HepG2 (cell line): Measurements from ENCODE around the gene RASSF4. TPM values are rescaled to one million over a fixed set of nuclear protein-coding genes. Genes with fewer than 3 reads are reported as not detected.

Experiments used
- CBX1 ChIP-seq: IDR thresholded peaks from one replicate; pipeline ENCODE4 v1.6.1; 2016; ENCODE audit warnings: antibody characterized with exemption, low read depth
- CHD2 ChIP-seq: IDR thresholded peaks from 2 replicates; pipeline ENCODE4 v1.6.1; 2011; ENCODE audit warnings: low read depth, low read length, improper control_type of control experiment
- FOXO1 ChIP-seq: sonication (generic); formaldehyde crosslinking; IDR thresholded peaks from 2 replicates; pipeline ENCODE4 v1.4.0; 2020; ENCODE audit warnings: missing genetic modification reagents
- HMG20B ChIP-seq: conservative IDR thresholded peaks from 2 replicates; pipeline ENCODE4 v1.6.1; 2016; ENCODE audit warnings: missing genetic modification reagents, missing compliant biosample characterization
- ISL2 ChIP-seq: sonication (generic); formaldehyde crosslinking; IDR thresholded peaks from 2 replicates; pipeline ENCODE4 v1.5.0; 2020; ENCODE audit warnings: missing genetic modification reagents
- MIER3 ChIP-seq: IDR thresholded peaks from 2 replicates; pipeline ENCODE4 v1.6.1; 2016; ENCODE audit warnings: missing compliant biosample characterization, borderline replicate concordance
- MIXL1 ChIP-seq: IDR thresholded peaks from 2 replicates; pipeline ENCODE4 v1.6.1; 2016
- NR2F1 ChIP-seq, 2 experiments: fragments of 450-650 bp in 1 of 2; formaldehyde crosslinking in 1 of 2; IDR thresholded peaks; 2 replicates each; pipeline versions ENCODE4 v1.5.0 to v1.6.1; 2016 to 2020; ENCODE audit warnings: mild to moderate bottlenecking in 1 of 2, missing compliant biosample characterization in 1 of 2, missing genetic modification reagents in 1 of 2, moderate library complexity in 1 of 2
- PPARG ChIP-seq: conservative IDR thresholded peaks from 2 replicates; pipeline ENCODE4 v1.6.1; 2016; ENCODE audit warnings: missing biosample characterization, missing genetic modification reagents
- RFX1 ChIP-seq: fragments of 450-650 bp; IDR thresholded peaks from 2 replicates; pipeline ENCODE4 v1.6.1; 2017
- RFXAP ChIP-seq: sonication (generic); formaldehyde crosslinking; IDR thresholded peaks from 2 replicates; pipeline ENCODE4 v1.4.0; 2020; ENCODE audit warnings: missing genetic modification reagents, borderline replicate concordance
- SOX5 ChIP-seq: IDR thresholded peaks from 2 replicates; pipeline ENCODE4 v1.6.1; 2016; ENCODE audit warnings: borderline replicate concordance
- SPEN ChIP-seq: sonication (generic); formaldehyde crosslinking; IDR thresholded peaks from 2 replicates; pipeline ENCODE4 v1.5.1; 2020; ENCODE audit warnings: low read depth, mild to moderate bottlenecking, missing genetic modification reagents
- TCF7L2 ChIP-seq: IDR thresholded peaks from 2 replicates; pipeline ENCODE4 v1.6.1; 2011; ENCODE audit warnings: mild to moderate bottlenecking, low read depth, low read length, moderate library complexity
- ZFP36L2 ChIP-seq: sonication (generic); formaldehyde crosslinking; IDR thresholded peaks from 2 replicates; pipeline ENCODE4 v1.4.0; 2020; ENCODE audit warnings: missing genetic modification reagents
- ZKSCAN8 ChIP-seq: IDR thresholded peaks from 2 replicates; pipeline ENCODE4 v1.6.1; 2016; ENCODE audit warnings: borderline replicate concordance, missing genetic modification reagents, missing compliant biosample characterization
- ZMYM4 ChIP-seq: sonication (generic); formaldehyde crosslinking; IDR thresholded peaks from 2 replicates; pipeline ENCODE4 v1.8.1; 2023; ENCODE audit warnings: mild to moderate bottlenecking, missing genetic modification reagents
- ZNF34 ChIP-seq: sonication (generic); formaldehyde crosslinking; IDR thresholded peaks from 2 replicates; pipeline ENCODE4 v1.4.0; 2020; ENCODE audit warnings: mild to moderate bottlenecking, missing genetic modification reagents, borderline replicate concordance
- ZNF441 ChIP-seq: sonication (generic); formaldehyde crosslinking; IDR thresholded peaks from 2 replicates; pipeline ENCODE4 v1.7.0; 2021; ENCODE audit warnings: missing genetic modification reagents, borderline replicate concordance
- ZNF562 ChIP-seq: sonication (generic); formaldehyde crosslinking; IDR thresholded peaks from 2 replicates; pipeline ENCODE4 v1.8.0; 2022; ENCODE audit warnings: missing genetic modification reagents, borderline replicate concordance
- polyA plus RNA-seq, 8 experiments: library from polyadenylated mRNA; depleted of rRNA in 3 of 8; stranded (reverse) in 7 of 8; unstranded in 1 of 8; fragments of >200 nt; fragmentation: Illumina TruSeq in 4 of 8; extraction: Trizol in 4 of 8; gene quantifications; 2 replicates each; pipeline versions ENCODE4 v1.2.1 to v1.2.3, GENCODE V29; 2011 to 2016; ENCODE audit warnings: low read depth in 4 of 8, missing spikeins in 1 of 8, mixed read lengths in 1 of 8; ENCODE audit not compliant: insufficient read depth in 1 of 8
- total RNA-seq, 5 experiments: library from RNA; depleted of rRNA; stranded (reverse); fragments of >200 nt; fragmentation: Illumina TruSeq; extraction: Trizol; gene quantifications; 2 replicates each; pipeline ENCODE4 v1.2.3, GENCODE V29; 2016; ENCODE audit warnings: low read depth in 1 of 5
- TF ChIP-seq, protein P1 (sequence below): sonication (generic); formaldehyde crosslinking; IDR thresholded peaks from 2 replicates; pipeline ENCODE4 v1.8.0; 2022; ENCODE audit warnings: missing genetic modification reagents, mild to moderate bottlenecking, moderate library complexity, borderline replicate concordance
- TF ChIP-seq, protein P2 (sequence below): sonication (generic); formaldehyde crosslinking; IDR thresholded peaks from 2 replicates; pipeline ENCODE4 v1.8.1; 2023; ENCODE audit warnings: mild to moderate bottlenecking, inconsistent platforms, moderate library complexity, missing genetic modification reagents, borderline replicate concordance
- TF ChIP-seq, protein P3 (sequence below): sonication (generic); formaldehyde crosslinking; IDR thresholded peaks from 2 replicates; pipeline ENCODE4 v1.4.0; 2020; ENCODE audit warnings: missing genetic modification reagents
- TF ChIP-seq, protein P4 (sequence below): sonication (generic); formaldehyde crosslinking; IDR thresholded peaks from 2 replicates; pipeline ENCODE4 v1.4.0; 2020; ENCODE audit warnings: low read depth, mild to moderate bottlenecking, missing genetic modification reagents

The RASSF4 gene
- total and polyA plus RNA-seq, 2 of the 13 experiments (the other 11 are each of a cell fraction or from before 2014, with no cell fraction given), result 34.0 to 51.7 TPM

DNA sequence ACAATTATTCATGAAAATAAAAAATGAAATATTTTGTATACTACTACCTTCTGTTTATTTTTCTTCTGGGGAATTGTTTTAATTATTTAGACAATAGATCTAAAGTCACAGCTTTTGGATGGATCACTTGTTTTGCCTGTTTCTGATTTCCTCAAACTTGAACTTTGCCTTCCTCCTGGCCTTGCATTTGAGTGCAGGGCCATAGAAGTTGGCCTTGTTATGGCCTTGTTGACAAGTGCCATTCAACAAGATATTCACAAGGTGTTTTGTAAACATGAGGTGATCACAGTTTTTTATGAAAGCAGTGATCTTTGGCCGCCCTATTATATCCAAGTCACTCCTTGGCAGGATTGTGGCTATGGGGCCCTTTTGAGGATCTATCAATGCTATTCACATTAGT lies 45.7 kb downstream of the RASSF4 start (continued):
- TF ChIP-seq, protein P1, sequence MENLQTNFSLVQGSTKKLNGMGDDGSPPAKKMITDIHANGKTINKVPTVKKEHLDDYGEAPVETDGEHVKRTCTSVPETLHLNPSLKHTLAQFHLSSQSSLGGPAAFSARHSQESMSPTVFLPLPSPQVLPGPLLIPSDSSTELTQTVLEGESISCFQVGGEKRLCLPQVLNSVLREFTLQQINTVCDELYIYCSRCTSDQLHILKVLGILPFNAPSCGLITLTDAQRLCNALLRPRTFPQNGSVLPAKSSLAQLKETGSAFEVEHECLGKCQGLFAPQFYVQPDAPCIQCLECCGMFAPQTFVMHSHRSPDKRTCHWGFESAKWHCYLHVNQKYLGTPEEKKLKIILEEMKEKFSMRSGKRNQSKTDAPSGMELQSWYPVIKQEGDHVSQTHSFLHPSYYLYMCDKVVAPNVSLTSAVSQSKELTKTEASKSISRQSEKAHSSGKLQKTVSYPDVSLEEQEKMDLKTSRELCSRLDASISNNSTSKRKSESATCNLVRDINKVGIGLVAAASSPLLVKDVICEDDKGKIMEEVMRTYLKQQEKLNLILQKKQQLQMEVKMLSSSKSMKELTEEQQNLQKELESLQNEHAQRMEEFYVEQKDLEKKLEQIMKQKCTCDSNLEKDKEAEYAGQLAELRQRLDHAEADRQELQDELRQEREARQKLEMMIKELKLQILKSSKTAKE (CRISPR knock-in tag), result peak; percentile 51; the same call in 1 of the 2 replicates
- TF ChIP-seq SPEN (CRISPR knock-in tag), result peak; percentile 48; the same call in 1 of the 2 replicates
- TF ChIP-seq RFX1, result no peak
- TF ChIP-seq, protein P2, sequence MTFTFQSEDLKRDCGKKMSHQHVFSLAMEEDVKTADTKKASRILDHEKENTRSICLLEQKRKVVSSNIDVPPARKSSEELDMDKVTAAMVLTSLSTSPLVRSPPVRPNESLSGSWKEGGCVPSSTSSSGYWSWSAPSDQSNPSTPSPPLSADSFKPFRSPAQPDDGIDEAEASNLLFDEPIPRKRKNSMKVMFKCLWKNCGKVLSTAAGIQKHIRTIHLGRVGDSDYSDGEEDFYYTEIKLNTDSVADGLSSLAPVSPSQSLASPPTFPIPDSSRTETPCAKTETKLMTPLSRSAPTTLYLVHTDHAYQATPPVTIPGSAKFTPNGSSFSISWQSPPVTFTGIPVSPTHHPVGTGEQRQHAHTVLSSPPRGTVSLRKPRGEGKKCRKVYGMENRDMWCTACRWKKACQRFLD, result no peak
- 0 out of 2 replicates have a peak, but pooled peaks have one; percentile 13 for TF ChIP-seq ZMYM4 (CRISPR knock-in tag)
- peak; percentile 85; the same call in 1 of the 2 replicates for TF ChIP-seq SOX5 (CRISPR knock-in tag)
- peak; percentile 75 for TF ChIP-seq PPARG
- TF ChIP-seq, protein P3, sequence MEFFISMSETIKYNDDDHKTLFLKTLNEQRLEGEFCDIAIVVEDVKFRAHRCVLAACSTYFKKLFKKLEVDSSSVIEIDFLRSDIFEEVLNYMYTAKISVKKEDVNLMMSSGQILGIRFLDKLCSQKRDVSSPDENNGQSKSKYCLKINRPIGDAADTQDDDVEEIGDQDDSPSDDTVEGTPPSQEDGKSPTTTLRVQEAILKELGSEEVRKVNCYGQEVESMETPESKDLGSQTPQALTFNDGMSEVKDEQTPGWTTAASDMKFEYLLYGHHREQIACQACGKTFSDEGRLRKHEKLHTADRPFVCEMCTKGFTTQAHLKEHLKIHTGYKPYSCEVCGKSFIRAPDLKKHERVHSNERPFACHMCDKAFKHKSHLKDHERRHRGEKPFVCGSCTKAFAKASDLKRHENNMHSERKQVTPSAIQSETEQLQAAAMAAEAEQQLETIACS (CRISPR knock-in tag), result no peak
- TF ChIP-seq HMG20B (CRISPR knock-in tag), result no peak
- TF ChIP-seq MIER3 (CRISPR knock-in tag), result peak; percentile 46; the same call in 1 of the 2 replicates
- TF ChIP-seq ISL2 (CRISPR knock-in tag), result peak; percentile 37; the same call in 1 of the 2 replicates
- no peak for TF ChIP-seq ZFP36L2
- TF ChIP-seq CHD2, result no peak
- peak; percentile 56; the same call in 1 of the 2 replicates for TF ChIP-seq ZKSCAN8 (CRISPR knock-in tag)
- TF ChIP-seq FOXO1, result peak; percentile 90
- TF ChIP-seq TCF7L2, result no peak
- TF ChIP-seq, protein P4, sequence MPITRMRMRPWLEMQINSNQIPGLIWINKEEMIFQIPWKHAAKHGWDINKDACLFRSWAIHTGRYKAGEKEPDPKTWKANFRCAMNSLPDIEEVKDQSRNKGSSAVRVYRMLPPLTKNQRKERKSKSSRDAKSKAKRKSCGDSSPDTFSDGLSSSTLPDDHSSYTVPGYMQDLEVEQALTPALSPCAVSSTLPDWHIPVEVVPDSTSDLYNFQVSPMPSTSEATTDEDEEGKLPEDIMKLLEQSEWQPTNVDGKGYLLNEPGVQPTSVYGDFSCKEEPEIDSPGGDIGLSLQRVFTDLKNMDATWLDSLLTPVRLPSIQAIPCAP (CRISPR knock-in tag), result no peak
- no peak for TF ChIP-seq ZNF34 (CRISPR knock-in tag)
- TF ChIP-seq ZNF562 (CRISPR knock-in tag), result no peak
- no peak for TF ChIP-seq RFXAP
- peak in 1 of 2 experiments; percentile 40; a peak in 1 of 4 replicates for TF ChIP-seq NR2F1 (CRISPR knock-in tag; IDR thresholded peaks at IDR 0.05)
- TF ChIP-seq MIXL1 (CRISPR knock-in tag), result peak; percentile 68; the same call in 1 of the 2 replicates
- TF ChIP-seq ZNF441 (CRISPR knock-in tag), result peak; percentile 54; the same call in 1 of the 2 replicates
- TF ChIP-seq CBX1, result no peak
